ENCODE results near the gene CCDC122.

The CCDC122 gene

GRCh38 chr13:43802511-43802910 is 77.0 kb downstream of the CCDC122 start:
- DNase-seq (ENCODE audit: low read depth, low spot score), result no peak

GRCh38 chr13:43800828-43801227 is 78.7 kb downstream of the CCDC122 start:
- no peak for DNase-seq (ENCODE audit: low read depth, low spot score)

- no peak for DNase-seq (ENCODE audit: low read depth, low spot score)
Observed at GRCh38 chr13:43799191-43799590, 80.3 kb downstream of the CCDC122 start.

GRCh38 chr13:43797869-43798268 is 81.7 kb downstream of the CCDC122 start:
- DNase-seq (ENCODE audit: low read depth, low spot score), result no peak

- no peak for DNase-seq (ENCODE audit: low read depth, low spot score)
Observed at GRCh38 chr13:43797159-43797558, 82.4 kb downstream of the CCDC122 start.

GRCh38 chr13:43794416-43794815 is 85.1 kb downstream of the CCDC122 start:
- DNase-seq (ENCODE audit: low read depth, low spot score), result no peak

GRCh38 chr13:43792076-43792881 is 87.3 kb downstream of the CCDC122 start:
- no peak for DNase-seq (ENCODE audit: low read depth, low spot score)

- no peak for DNase-seq (ENCODE audit: low read depth, low spot score)
Observed at GRCh38 chr13:43787997-43788396, 91.5 kb downstream of the CCDC122 start.

GRCh38 chr13:43787518-43787891 is 92.0 kb downstream of the CCDC122 start:
- no peak for DNase-seq (ENCODE audit: low read depth, low spot score)

GRCh38 chr13:43786766-43787517 is 92.6 kb downstream of the CCDC122 start, which contains the start of gene ENOX1:
TSS of gene ENOX1 (minus strand) at chr13:43786972.
- peak; percentile 77 for DNase-seq (ENCODE audit: low read depth, low spot score)

GRCh38 chr13:43786472-43786765 is 93.1 kb downstream of the CCDC122 start:
- DNase-seq (ENCODE audit: low read depth, low spot score), result no peak

Data from ELF-1 (cell line).